Smooth muscle cell (in vitro differentiated cells): ENCODE measurements around the gene PLXNB3. TPM values are rescaled to one million over a fixed set of nuclear protein-coding genes. Genes with fewer than 3 reads are reported as not detected.

Source experiments
- DNase-seq: peaks from one replicate; lab custom pipeline; 2025; ENCODE audit not compliant: unreplicated experiment; lab: John Stamatoyannopoulos, UW
- H2AFZ ChIP-seq: fragments of 200-600 bp; sonication (generic); 2 replicates; pipeline ENCODE4 v1.6.0; 2016; ENCODE audit warnings: antibody characterized with exemption, low read depth, mild to moderate bottlenecking
- H3F3A ChIP-seq: fragments of 200-600 bp; sonication (generic); 2 replicates; pipeline ENCODE4 v1.6.0; 2017; ENCODE audit warnings: antibody characterized with exemption, low read depth
- H3K27ac ChIP-seq: fragments of 200-600 bp; sonication (generic); 2 replicates; pipeline ENCODE4 v1.5.1; 2016; ENCODE audit warnings: low read depth, mild to moderate bottlenecking
- H3K27me3 ChIP-seq: fragments of 200-600 bp; sonication (generic); 2 replicates; pipeline ENCODE4 v1.6.1; 2016; ENCODE audit warnings: low read depth, mild to moderate bottlenecking
- H3K36me3 ChIP-seq: fragments of 200-600 bp; sonication (generic); 2 replicates; pipeline ENCODE4 v1.5.1; 2016; ENCODE audit warnings: low read depth
- H3K4me1 ChIP-seq: fragments of 200-600 bp; sonication (generic); 2 replicates; pipeline ENCODE4 v1.5.1; 2016; ENCODE audit warnings: low read depth
- H3K4me2 ChIP-seq: fragments of 200-600 bp; sonication (generic); 2 replicates; pipeline ENCODE4 v1.6.0; 2016; ENCODE audit warnings: mild to moderate bottlenecking
- H3K4me3 ChIP-seq: fragments of 200-600 bp; sonication (generic); 2 replicates; pipeline ENCODE4 v1.5.1; 2016; ENCODE audit warnings: mild to moderate bottlenecking
- H3K79me2 ChIP-seq: fragments of 200-600 bp; sonication (generic); 2 replicates; pipeline ENCODE4 v1.6.0; 2016; ENCODE audit warnings: low read depth, mild to moderate bottlenecking
- H3K9ac ChIP-seq: fragments of 200-600 bp; sonication (generic); 2 replicates; pipeline ENCODE4 v1.6.0; 2016; ENCODE audit warnings: low read depth
- H3K9me3 ChIP-seq: fragments of 200-600 bp; sonication (generic); replicated peaks from 2 replicates; pipeline ENCODE4 v1.5.1; 2016; ENCODE audit warnings: low read depth
- H4K20me1 ChIP-seq: fragments of 200-600 bp; sonication (generic); 2 replicates; pipeline ENCODE4 v1.6.0; 2016; ENCODE audit warnings: low read depth
- WGBS: methylation state at CpG from one replicate; pipeline ENCODE4 v1.1.7; 2016; ENCODE audit warnings: low lambda C conversion rate; 5-methylcytosine and 5-hydroxymethylcytosine counted together
- polyA plus RNA-seq: library from polyadenylated mRNA; unstranded; fragments of >200 nt; fragmentation: Nextera tagmentation; extraction: Ambion mirVana; gene quantifications from 2 replicates; pipeline ENCODE4 v1.2.1, GENCODE V29; 2016
- total RNA-seq: library from RNA; depleted of rRNA; stranded (reverse); fragments of >200 nt; gene quantifications from 2 replicates; pipeline ENCODE4 v1.2.3, GENCODE V29; 2014
- TF ChIP-seq, protein P1 (sequence below): fragments of 200-600 bp; sonication (generic); IDR thresholded peaks from 2 replicates; pipeline ENCODE4 v1.5.1; 2017; ENCODE audit warnings: borderline replicate concordance, mild to moderate bottlenecking, antibody characterized with exemption; ENCODE audit not compliant: insufficient read depth, poor library complexity, severe bottlenecking

Gene PLXNB3
- total and polyA plus RNA-seq, 2 experiments from 2014 or later = 0.58 to 3.9 TPM

DNA sequence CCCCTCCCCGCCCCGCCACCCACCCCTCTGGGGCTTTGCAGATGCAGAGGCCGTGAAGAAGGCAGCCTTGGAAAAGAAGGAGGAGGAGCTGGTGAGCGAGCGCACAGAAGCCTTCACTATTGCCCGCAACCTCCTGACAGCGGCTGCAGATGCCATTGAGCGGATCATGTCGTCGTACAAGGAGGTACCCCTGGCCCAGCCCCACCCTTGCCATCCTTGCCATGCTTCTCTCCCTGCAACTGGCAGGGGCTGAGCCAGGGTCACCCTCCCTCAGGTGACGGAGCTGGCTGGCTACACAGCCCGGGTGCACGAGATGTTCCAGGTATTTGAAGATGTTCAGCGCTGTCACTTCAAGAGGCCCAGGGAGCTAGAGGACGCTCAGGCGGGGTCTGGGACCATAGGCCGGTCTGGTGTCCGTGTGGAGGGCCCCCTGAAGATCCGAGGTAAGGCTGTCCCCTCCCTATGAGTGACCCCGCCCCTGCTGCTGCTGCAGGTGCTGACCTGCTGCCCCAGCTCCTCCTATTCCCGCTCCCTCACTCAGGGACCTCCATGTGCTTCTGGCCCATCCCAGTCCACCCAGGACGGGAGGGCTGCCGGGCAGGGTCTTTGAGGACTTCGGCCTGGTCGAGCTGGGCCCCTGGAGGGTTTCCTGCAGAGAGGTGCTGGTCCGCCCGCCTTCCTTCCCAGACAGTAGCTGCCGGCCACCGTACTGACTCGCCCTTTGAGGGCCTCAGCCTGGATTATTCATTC is 27.8 kb upstream of the PLXNB3 start:
- H3K36me3 ChIP-seq = no peaks in the 10 kb centered on the region
- no peaks in the 10 kb centered on the region for H4K20me1 ChIP-seq
- 89% methylated on average over 26 of the region's 30 CpGs for WGBS
- H3K4me1 ChIP-seq = no peaks in the 10 kb centered on the region
- H3F3A ChIP-seq = no peaks in the 10 kb centered on the region
- TF ChIP-seq, protein P1, sequence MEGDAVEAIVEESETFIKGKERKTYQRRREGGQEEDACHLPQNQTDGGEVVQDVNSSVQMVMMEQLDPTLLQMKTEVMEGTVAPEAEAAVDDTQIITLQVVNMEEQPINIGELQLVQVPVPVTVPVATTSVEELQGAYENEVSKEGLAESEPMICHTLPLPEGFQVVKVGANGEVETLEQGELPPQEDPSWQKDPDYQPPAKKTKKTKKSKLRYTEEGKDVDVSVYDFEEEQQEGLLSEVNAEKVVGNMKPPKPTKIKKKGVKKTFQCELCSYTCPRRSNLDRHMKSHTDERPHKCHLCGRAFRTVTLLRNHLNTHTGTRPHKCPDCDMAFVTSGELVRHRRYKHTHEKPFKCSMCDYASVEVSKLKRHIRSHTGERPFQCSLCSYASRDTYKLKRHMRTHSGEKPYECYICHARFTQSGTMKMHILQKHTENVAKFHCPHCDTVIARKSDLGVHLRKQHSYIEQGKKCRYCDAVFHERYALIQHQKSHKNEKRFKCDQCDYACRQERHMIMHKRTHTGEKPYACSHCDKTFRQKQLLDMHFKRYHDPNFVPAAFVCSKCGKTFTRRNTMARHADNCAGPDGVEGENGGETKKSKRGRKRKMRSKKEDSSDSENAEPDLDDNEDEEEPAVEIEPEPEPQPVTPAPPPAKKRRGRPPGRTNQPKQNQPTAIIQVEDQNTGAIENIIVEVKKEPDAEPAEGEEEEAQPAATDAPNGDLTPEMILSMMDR = no peak
- no peaks in the 10 kb centered on the region for H3K27me3 ChIP-seq
- DNase-seq = no peak
- no peak overlapping the region for H3K4me3 ChIP-seq
- H3K4me2 ChIP-seq = no peak overlapping the region
- no peak overlapping the region for H2AFZ ChIP-seq
- no peak overlapping the region for H3K9ac ChIP-seq
- H3K27ac ChIP-seq = no peak overlapping the region
- H3K79me2 ChIP-seq = no peaks in the 10 kb centered on the region
- H3K9me3 ChIP-seq = no peaks in the 10 kb centered on the region

DNA sequence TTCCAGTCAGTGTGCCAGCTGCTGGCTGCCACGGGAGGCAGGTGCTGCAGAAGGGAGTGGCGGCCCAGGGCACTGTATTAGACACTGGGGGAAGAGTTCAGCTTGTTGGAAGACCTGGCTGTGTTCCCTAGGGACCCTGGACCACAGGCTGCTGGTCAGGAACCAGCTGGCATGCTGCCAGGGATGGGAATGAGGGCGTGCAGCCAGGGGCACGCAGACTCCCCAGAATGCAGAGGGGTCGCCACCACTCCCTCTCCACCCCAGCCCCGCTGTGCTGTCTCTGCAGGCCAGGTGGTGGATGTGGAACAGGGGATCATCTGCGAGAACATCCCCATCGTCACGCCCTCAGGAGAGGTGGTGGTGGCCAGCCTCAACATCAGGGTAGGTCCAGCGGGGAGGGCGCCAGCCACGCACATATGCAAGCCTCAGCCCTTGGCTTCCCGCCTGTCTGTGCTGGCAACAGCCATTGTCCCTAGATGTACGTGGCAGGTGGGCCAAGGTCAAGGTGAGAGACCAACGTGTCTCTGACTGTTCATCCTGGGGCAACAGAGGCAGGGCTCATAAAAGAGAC is 27.1 kb upstream of the PLXNB3 start:
- Histone ChIP-seq H3F3A (no peaks in the 10 kb centered on the region), H3K4me2 (no peak overlapping the region), H3K27me3 (no peaks in the 10 kb centered on the region), H4K20me1 (no peaks in the 10 kb centered on the region), H2AFZ (no peak overlapping the region), H3K79me2 (no peaks in the 10 kb centered on the region), H3K9me3 (no peaks in the 10 kb centered on the region), H3K9ac (no peak overlapping the region), H3K4me1 (no peaks in the 10 kb centered on the region), H3K27ac (no peak overlapping the region), H3K36me3 (no peaks in the 10 kb centered on the region), H3K4me3 (no peak overlapping the region)
- 89% methylated on average over 15 of the region's 15 CpGs for WGBS
- TF ChIP-seq, protein P1 = no peak
- DNase-seq = no peak

DNA sequence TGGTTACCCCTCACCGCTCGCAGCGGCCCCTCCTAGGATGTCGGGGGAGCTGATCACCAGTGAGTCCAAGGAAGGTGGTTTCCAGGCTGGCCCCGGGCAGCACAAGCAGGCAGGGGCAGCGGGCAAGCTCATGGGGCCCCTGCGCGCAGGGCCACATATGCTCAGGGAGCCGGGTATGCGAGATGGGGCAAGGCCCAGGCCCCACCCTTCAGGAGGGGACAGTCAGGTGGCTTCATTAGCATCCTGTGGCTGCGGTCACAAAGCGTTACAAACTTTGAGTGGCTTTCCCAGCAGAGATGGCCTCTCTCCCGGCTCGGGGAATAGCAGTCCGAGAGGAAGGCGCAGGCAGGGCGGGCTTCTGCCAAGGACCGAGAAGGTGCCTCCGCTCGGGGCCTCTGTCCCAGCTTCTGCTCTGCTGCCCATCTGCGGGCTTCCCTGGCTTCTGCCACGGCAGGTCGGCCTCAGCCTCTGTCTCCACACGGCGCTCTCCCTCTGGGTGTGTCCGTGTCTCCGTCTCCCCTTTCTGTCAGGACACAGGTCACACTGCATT is 25.9 kb upstream of the PLXNB3 start:
- H4K20me1 ChIP-seq = no peaks in the 10 kb centered on the region
- H3K27ac ChIP-seq = no peak overlapping the region
- H3K4me1 ChIP-seq = no peaks in the 10 kb centered on the region
- H3K79me2 ChIP-seq = no peaks in the 10 kb centered on the region
- no peak for DNase-seq
- H3F3A ChIP-seq = no peaks in the 10 kb centered on the region
- 96% methylated on average over 27 of the region's 27 CpGs for WGBS
- no peak overlapping the region for H2AFZ ChIP-seq
- TF ChIP-seq, protein P1 = no peak
- no peaks in the 10 kb centered on the region for H3K27me3 ChIP-seq
- no peaks in the 10 kb centered on the region for H3K36me3 ChIP-seq
- H3K4me3 ChIP-seq = no peak overlapping the region
- H3K4me2 ChIP-seq = no peak overlapping the region
- H3K9ac ChIP-seq = no peak overlapping the region
- H3K9me3 ChIP-seq = no peaks in the 10 kb centered on the region
